NCI-H2107 treated with DMSO at 0.1 percent for 48 hours (cell line): ENCODE data around the gene PRICKLE2.

Experiments
- DNase-seq: peaks from one replicate; lab custom pipeline; 2025; ENCODE audit not compliant: unreplicated experiment; lab: John Stamatoyannopoulos, UW

PRICKLE2 gene

DNA sequence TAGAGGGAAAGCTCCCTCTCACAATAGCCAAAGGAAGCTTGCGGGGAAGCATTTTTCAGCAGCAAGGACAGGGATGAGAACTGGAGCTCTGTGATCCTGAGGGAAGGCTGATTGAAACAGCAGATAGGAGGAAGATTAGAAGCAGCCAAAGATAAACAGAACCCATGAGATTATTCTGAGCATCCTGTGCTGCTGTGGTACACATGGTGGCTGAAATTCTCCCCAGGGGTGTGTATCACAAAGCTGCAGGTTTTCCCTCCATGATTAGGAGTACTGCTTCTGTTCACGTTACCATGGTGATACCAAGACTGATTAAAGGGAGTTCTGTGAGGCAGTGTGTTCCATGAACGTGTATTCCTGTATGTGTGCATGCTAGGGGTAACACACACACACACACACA, 171.7 kb downstream of the PRICKLE2 start:
- no peak for DNase-seq

DNA sequence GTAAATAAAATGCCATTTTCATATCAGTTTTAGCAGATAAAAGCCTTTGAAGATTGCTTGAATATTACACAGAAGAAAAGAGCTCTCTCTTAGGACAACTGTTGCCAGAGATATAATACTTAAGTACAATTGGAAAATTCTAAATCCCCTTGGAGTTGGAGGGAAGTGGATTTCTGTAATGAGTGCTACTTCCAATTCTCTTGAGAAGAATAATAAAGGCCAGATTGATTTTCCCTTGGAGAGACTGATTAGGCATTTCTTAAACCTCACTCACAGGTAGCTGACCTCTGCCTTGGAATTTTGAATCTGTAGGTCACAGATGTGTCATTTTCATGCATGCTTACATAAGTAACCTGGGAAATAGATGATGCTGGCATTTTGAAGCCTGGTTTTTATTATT, 172.1 kb downstream of the PRICKLE2 start:
- no peak for DNase-seq

DNA sequence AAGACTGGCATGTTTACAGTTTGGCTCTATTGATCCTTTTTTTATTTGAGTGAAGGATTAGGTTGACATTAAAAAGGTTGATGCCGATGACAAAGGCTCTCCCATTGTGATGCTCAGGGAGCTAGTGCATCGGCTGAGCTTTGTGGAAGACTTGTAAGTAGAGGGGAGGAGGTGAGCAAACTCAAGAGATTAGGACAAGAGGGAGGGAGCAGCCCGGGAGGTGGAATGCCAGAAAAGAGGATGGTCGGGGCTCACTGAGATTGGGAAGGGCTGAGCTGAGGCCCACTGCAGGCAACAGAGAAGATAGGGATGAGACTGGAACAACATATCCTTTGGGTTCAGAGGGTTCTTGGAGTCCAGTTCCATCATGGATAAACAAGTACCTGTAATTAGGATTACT, 175.4 kb downstream of the PRICKLE2 start:
- DNase-seq: no peak

DNA sequence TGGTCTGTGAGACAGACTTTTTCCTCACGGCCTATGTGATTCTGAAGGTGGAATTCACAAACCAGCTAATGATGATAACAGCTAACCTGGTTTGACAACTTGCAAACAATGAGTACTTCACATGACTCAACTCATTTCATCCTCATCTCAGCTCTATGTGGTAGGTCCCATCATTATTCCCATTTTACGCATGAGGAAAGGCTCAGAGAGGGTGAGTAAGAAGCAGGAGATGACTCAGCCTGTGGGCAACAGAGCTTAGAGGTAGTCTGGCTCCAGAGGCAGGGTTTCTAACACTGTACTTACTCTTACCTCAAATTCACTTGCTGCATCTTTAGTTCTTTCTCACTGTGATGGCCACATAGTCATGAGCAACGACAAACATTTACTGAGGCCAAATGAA, 176.1 kb downstream of the PRICKLE2 start:
- DNase-seq: no peak

DNA sequence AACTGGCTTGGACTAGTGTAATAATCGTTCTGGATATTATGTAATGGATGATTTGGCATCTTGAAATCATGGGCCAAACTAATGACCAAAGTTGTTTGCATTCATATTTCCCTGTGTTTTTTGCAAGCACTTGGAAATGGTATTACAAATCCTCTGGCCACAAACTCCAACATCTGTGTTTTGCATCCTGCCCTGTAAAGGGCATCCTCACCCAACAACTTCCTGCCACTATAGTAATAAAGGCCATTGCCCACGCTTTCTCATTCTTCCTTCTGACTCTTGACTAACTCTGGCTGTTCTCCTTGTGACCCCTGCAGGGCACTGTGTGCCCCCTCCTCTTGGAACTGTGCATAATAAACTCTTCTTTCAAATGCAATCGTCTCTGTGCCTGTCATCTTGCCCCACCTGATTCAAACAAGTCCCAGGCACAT, 176.6 kb downstream of the PRICKLE2 start:
- no peak for DNase-seq

DNA sequence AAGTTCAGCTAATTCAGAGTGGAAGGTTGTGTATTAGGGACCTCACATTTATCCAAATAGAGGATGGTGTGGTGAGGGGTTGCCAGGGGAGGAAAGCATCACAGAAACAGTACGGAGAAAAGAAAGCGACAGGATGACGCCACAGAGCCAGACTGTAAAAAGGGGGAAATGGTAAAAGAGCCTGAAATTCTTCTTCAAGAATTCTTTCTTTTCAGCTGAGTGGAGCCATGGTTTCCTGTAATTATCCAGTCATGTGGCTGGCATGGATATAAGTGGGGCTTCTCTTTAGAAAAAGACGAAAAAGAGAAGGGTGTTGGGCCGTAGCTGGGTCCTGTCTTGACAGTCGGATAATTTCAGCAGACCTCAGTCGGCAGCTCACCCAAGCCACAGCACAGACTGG, 177.5 kb downstream of the PRICKLE2 start:
- DNase-seq: no peak

DNA sequence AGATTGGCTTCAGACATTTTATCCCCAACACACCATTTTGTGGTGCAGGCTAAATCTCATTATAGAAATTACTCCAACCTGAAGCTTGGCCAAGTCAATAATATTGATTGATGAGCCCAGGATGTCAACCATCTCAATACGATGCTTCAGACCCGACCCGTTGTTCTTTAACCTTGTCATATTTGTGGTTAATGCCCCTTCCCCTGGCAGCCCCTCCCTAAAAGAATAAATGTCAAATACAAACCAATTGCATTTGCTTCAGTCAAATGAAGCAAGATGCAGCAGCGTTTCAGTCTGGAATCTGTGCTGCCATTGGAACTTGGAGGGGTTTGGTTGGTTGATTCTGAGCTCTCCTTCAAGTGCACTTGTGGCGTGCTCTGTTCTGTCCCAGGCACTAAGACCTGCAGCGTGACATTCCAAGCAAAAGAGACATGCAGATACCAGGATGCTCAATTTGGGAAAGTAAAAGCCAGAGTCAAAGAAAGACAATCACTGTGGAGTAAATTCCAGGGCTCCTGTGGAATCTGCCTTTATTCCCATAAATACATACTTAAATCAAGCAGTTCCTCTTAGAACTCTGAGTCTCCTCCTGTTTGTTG, 178.2 kb downstream of the PRICKLE2 start:
- DNase-seq: no peak

DNA sequence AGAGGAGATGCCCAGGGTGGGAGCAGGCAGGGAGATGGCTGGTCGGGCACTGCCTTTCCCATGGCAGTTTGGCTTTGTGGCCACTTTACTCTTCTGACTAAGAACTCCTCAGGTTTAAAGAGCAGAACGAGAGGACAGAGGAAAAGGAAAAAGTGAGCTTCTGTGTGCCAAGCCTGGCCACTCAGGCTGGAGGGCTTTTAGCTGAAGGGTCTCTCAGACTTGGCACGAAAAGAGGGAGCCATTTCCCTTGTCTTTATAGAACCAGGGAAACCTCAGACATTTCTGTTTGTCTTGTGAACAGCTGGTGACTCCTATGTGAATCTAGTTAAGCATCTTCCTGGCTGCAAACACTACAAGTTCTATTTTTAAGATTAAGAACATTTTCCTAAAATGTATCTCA, 178.7 kb downstream of the PRICKLE2 start:
- no peak for DNase-seq

DNA sequence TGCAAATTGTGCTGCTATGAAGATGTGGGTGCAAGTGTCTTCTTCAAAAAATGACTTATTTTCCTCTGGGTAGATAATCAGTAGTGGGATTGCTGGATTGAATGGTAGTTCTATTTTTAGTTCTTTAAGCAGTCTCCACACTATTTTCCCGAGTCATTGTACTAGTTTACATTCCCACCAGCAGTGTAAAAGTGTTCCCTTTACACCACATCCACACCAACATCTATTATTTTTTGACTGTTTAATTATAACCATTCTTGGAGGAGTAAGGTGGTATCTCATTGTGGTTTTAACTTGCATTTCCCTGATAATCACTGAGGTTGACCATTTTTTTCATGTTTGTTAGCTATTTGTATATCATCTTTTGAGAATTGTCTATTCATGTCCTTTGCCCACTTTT, 182.3 kb downstream of the PRICKLE2 start:
- no peak for DNase-seq
